HG03196 (cell line): ENCODE data around the gene TNIP1.
A peak's percentile ranks its signal among the peaks of the same experiment; 100 is the strongest.

ENCODE experiments used
- ATAC-seq: cut with Tn5 transposase; IDR thresholded peaks from one replicate; pipeline ENCODE4 v1.9.1; 2021; ENCODE audit not compliant: unreplicated experiment

Gene TNIP1

GRCh38 chr5:151080613-151081430 lies at the start of gene TNIP1:
TNIP1 (minus strand) TSS chr5:151081034; CDS start chr5:151065095, 15,939 bp downstream.
- peak; percentile 78 for ATAC-seq

- no peak for ATAC-seq
Observed at GRCh38 chr5:151130235-151130921, 49.5 kb upstream of the TNIP1 start.

- no peak for ATAC-seq
Observed at GRCh38 chr5:151128817-151129216, 48.0 kb upstream of the TNIP1 start.

GRCh38 chr5:151127926-151128325 lies 47.1 kb upstream of the TNIP1 start:
- ATAC-seq, result no peak

- ATAC-seq, result peak; percentile 31
Observed at GRCh38 chr5:151126199-151126645, 45.4 kb upstream of the TNIP1 start.

GRCh38 chr5:151125421-151125820 lies 44.6 kb upstream of the TNIP1 start:
- no peak for ATAC-seq

GRCh38 chr5:151123897-151124751 lies 43.3 kb upstream of the TNIP1 start:
- peak; percentile 80 for ATAC-seq

GRCh38 chr5:151122828-151123227 lies 42.0 kb upstream of the TNIP1 start:
- ATAC-seq, result no peak

- ATAC-seq, result no peak
Observed at GRCh38 chr5:151121665-151122064, 40.8 kb upstream of the TNIP1 start.

GRCh38 chr5:151121095-151121494 lies 40.3 kb upstream of the TNIP1 start:
- no peak for ATAC-seq

- ATAC-seq, result no peak
Observed at GRCh38 chr5:151118913-151119575, 38.2 kb upstream of the TNIP1 start.

GRCh38 chr5:151115272-151115905 lies 34.6 kb upstream of the TNIP1 start:
- peak; percentile 58 for ATAC-seq

GRCh38 chr5:151113651-151114050 lies 32.8 kb upstream of the TNIP1 start:
- no peak for ATAC-seq

- ATAC-seq, result no peak
Observed at GRCh38 chr5:151110992-151111391, 30.2 kb upstream of the TNIP1 start.

- no peak for ATAC-seq
Observed at GRCh38 chr5:151110122-151110681, 29.4 kb upstream of the TNIP1 start.

- ATAC-seq, result no peak
Observed at GRCh38 chr5:151108566-151108965, 27.7 kb upstream of the TNIP1 start.

GRCh38 chr5:151107738-151108520 lies 27.1 kb upstream of the TNIP1 start:
- ATAC-seq, result no peak

- no peak for ATAC-seq
Observed at GRCh38 chr5:151107084-151107483, 26.2 kb upstream of the TNIP1 start.

- ATAC-seq, result no peak
Observed at GRCh38 chr5:151106509-151106908, 25.7 kb upstream of the TNIP1 start.
